C4-2B (cell line): Measurements from ENCODE around the gene NAIF1.

ENCODE experiments used
- ZFX ChIP-seq: fragments of 450-650 bp; IDR thresholded peaks from 2 replicates; pipeline ENCODE4 v1.6.1; 2017
- TF ChIP-seq, protein P1 (sequence below): fragments of 450-650 bp; conservative IDR thresholded peaks from 2 replicates; pipeline ENCODE4 v1.5.1; 2017; ENCODE audit warnings: mild to moderate bottlenecking

DNA sequence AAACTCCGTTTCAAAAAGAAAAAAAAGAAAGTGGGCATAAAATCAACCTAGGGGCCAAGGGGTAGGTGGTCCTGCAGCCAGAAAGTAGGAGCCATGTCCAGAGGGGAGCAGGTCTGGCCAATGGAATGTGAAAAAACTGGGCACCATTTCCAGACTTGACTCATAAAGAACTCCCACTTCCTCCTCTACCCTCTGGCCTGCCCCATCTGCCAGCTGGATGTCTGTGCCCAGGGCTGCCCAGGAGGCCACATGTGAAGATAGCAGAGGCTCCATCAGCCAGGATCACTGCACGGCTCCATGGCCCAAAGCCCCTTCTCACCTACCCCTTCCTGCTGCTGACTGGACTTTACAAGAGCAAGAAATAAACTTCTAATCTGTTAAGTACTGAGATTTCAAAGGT lies 44.2 kb downstream of the NAIF1 start:
- no peak for TF ChIP-seq ZFX
- TF ChIP-seq, protein P1, sequence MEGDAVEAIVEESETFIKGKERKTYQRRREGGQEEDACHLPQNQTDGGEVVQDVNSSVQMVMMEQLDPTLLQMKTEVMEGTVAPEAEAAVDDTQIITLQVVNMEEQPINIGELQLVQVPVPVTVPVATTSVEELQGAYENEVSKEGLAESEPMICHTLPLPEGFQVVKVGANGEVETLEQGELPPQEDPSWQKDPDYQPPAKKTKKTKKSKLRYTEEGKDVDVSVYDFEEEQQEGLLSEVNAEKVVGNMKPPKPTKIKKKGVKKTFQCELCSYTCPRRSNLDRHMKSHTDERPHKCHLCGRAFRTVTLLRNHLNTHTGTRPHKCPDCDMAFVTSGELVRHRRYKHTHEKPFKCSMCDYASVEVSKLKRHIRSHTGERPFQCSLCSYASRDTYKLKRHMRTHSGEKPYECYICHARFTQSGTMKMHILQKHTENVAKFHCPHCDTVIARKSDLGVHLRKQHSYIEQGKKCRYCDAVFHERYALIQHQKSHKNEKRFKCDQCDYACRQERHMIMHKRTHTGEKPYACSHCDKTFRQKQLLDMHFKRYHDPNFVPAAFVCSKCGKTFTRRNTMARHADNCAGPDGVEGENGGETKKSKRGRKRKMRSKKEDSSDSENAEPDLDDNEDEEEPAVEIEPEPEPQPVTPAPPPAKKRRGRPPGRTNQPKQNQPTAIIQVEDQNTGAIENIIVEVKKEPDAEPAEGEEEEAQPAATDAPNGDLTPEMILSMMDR, result no peak
